ENCODE data around the gene KCNC4.

The KCNC4 gene

DNA sequence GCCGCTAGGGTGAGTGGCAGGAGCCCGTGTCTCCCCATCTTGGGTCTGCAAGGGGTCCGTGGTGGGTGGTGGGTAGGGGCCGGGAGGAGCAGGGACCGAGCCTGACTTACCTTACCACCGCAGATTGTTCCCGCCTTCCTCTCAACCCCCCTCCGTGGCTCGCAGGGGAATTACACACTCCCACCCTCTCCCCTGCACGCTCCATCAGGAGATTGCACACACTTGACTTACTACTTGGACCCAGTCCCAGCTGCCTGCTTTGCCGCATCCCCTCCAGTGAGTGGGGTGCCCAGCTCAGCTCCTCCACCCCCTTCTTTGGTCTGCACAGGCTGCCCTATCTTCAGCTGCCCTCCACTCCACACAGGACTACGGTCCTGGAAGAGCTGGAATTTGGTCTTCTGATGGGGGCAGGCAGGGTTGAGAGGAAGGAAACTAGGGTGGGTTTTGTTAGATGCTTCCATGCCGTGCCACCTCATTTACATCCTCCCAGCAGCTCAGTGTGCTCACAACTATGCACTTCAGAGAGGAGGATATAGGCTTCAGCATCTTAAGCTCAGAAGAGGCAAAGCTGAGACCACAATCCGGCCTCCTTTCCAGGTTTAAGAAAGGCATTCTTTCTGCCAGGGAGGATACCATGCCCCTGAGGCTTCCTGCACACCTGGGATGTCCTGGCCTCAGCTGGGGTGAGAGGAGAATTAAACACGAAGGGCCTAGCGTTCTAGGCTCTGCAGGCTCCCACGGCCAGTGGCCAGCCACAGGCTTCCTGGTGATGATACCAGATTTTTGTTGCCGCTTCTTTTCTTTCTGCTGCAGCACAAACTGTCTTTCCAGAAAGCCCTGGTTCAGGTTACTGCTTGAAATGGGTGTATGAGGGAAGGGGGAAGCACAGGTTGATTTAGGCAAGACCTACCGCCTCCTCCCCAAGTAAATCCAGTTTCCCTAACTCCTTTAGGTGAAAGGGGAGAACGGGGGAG lies 2.3 kb downstream of the KCNC4 start:
- DNase-seq: no peak

DNA sequence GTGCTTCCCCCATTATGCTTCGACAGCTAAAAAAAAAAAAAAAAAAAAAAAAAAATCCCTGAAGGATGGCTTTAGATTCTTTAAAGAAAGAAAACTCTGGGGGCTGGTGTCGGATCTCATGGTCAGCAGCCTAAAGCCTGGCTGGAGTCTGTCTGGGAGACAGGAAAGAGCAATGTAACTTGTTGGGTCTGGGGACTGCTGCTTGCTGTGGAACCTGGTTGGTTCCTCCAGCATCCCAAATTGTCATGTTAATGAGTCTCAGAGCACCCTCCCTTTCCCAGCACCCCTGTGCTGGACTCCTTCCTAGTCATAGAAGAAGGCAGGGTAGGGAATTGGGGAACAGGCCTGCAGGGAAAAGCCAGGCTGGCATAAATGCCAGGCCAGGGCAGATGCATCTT lies 3.0 kb downstream of the KCNC4 start:
- DNase-seq: no peak

DNA sequence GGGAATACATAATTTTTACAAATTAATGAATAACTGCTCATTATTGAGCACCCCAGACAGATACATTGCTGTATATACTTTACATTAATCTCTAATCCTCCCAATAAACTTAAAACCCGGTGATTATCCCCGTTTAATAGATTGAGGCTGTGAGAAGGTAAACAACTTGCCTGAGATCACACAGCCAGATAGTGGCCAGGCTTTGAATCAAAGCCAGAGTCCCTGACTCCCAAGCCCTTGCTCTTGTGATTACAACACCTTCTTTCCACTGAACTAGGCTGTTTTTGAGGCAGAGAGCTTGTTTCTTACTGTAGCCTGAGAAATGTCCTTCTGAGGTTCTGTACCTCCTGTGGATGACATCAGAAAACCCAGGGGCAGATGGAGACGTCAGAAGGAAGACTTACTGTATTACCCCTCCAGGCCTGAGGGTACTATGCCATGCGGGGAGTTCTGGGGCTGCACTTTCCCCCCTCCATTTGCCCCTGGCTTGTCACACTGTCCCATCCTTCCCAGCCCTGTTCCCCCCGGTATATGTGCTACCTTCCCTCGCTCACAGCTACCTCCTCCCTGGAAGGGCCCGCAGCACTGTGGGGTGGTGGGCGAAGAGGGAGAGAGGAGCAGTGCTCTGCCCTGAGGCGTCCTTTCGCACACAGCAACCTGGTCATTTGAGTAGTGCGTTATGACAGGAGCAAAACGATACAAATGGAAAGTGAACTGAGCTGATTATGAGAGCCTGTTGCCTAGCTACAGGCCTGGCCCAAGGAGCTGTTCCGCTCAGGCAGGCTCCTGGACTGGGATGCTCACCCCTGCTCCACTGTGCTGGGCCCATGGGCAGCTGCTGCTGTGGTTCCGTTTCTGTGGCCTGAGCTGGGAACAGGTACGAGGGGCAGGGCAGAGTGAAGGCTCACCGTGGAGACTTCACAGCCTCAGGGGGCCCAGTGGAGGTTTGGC lies 4.6 kb downstream of the KCNC4 start:
- DNase-seq: no peak

DNA sequence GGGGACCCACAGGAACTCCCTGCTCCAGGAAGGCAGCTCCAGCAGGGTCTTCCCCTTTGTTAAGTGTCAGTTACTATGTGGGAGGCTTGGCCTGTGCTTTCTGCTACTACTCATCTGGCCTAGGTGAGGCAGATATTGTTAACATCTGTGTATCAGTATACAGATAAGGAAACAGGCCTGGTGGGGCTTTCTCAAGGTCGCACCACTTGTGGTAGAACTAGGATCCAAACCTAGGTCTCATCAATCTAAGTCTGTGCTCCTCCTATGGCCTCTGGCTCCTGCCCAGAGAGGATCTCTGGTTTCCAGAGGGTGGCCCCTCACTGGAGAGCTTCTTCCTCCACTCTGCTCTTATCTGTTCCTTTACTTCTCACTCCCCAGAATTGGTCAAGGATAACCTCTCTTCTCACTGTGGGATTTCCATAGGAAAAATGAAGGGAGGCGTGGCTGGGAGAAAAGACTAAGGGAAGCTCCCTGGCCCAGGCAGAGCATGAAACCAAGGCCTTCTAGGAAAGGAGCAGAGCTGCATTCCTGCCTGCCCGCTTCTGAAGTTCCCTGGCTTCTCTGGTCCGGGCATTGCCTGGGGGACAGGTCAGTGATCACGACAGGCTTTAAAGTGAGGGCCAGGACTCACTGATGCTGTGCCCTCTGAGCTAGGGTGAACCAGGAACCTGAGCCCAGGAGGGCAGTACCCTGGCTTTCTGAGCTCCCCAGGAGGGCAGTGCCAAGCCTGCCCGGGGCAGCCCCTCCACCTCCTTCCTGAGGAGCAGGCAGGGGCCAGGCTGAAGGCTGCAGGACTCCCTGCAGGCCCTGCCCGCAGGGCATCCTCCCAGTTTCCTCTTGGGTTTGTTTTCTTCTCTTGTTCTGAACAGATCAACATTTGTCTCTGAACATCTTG lies 5.8 kb downstream of the KCNC4 start:
- no peak for DNase-seq

DNA sequence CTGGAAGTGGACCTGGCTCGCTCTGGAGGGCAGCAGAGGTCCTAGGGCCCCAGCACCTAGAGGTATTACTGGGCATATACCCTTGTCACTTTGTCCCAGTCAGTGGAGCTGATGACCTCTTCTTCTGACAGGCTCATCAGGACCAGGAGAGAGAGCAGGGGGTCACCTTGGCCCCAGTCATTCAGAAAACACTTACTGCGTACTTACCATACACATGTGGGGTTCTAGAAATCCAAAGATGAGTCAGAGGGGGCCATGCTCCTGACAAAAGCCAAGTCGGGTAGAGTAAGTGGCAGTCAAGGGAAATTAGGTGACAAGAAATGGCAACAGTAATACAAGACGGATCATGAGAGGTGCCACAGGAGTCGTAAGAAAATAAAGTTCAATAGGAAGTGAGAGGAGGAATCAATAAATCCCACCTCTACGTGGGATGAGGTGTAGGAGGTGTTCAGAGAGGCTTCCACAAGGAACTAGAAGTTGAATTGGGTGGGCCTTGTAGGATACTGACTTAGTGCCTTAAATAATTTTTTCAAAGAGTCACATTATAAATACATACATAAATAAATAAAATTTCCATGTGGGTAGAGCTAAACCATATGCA lies 6.8 kb downstream of the KCNC4 start:
- DNase-seq: no peak

DNA sequence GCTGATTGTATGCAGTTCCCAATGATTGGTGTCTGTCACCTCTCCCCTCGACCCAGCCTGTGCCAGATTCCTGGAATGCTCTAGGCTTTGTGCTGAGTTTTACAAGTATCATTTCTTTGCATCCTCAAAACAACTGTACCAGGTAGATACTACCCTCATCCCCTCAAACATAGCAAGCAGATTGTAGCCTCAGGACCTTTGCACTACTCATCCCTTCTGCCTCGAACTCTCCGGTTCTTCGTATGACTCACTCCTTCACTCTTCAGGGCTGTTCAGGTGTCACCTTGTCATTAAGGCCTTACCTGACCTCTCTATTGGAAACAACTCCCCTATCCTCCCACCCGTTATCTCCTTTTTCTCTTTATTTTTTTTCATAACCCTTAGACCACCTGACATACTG lies 8.0 kb downstream of the KCNC4 start:
- DNase-seq: no peak

DNA sequence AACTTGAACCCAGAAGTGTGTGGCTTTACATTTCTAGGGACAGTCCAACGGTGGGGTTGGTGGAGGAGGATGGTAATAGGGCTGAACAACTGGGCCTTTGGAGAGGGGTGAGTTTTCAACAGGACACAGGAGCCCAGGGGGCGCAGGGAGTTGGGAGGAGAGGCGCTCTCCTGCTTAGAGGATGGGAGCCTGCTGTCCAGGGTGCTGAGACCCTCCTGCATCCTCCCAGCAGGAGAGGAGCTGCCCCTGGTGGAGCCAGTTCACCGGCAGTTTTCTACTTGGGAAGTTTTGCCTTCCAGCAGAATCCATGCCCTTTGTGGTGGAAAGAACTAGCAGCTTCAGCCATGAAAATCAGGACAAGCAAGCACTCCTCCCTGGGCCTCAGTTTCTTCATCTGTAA lies 8.6 kb downstream of the KCNC4 start:
- no peak for DNase-seq

DNA sequence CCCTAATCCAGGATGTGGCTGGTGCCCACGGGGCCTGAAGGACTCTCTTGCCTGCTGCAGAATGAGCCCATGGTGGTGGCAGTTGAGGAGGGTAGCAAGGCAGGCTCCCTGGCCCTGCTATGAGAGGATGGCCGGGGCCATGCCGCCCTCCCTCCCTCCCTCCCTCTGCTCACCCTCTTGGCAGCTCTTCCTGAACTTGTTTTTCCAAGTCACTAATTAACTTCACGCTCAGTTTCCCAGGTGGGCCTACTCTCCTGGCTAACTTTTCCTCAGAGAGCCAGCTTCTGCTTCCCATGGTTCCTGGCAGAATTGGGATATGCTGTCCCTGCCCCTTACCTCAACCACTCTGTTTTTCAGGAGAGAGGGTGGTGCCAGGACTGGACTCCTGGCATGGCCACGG lies 10.2 kb downstream of the KCNC4 start:
- DNase-seq: no peak

DNA sequence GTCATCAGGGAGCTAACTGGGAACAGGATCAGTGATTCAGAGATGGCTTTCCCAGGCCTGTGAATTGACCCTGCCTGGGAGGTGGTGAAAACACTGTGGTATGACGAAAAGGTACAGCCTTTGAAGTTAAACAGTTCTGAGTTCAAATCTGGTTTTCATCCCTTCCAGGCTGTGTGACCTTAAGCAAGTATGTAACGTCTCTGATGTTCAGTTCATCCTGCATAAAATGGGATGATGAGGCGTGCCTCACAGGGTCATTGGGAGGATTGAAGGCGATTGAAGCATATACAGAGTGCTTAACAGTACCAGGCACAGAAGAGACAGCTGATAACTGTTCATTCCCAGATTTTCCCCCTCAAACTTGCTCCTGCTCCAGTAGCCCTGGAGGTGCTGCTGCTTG lies 11.0 kb downstream of the KCNC4 start:
- DNase-seq: no peak

DNA sequence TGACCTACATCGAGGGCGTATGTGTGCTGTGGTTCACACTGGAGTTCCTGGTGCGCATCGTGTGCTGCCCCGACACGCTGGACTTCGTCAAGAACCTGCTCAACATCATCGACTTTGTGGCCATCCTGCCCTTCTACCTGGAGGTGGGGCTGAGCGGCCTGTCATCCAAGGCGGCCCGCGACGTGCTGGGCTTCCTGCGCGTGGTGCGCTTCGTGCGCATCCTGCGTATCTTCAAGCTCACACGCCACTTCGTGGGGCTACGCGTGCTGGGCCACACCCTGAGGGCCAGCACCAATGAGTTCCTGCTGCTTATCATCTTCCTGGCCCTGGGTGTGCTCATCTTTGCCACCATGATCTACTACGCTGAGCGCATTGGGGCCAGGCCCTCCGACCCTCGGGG lies 13.0 kb downstream of the KCNC4 start:
- DNase-seq: no peak

DNA sequence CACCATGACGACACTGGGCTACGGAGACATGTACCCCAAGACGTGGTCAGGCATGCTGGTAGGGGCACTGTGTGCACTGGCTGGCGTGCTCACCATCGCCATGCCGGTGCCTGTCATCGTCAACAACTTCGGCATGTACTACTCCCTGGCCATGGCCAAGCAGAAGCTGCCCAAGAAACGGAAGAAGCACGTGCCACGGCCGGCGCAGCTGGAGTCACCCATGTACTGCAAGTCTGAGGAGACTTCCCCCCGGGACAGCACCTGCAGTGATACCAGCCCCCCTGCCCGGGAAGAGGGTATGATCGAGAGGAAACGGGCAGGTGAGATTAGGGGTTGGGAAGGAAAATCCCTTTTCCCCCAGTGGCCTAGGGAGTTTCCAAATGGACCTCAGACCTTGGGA lies 13.5 kb downstream of the KCNC4 start:
- no peak for DNase-seq

DNA sequence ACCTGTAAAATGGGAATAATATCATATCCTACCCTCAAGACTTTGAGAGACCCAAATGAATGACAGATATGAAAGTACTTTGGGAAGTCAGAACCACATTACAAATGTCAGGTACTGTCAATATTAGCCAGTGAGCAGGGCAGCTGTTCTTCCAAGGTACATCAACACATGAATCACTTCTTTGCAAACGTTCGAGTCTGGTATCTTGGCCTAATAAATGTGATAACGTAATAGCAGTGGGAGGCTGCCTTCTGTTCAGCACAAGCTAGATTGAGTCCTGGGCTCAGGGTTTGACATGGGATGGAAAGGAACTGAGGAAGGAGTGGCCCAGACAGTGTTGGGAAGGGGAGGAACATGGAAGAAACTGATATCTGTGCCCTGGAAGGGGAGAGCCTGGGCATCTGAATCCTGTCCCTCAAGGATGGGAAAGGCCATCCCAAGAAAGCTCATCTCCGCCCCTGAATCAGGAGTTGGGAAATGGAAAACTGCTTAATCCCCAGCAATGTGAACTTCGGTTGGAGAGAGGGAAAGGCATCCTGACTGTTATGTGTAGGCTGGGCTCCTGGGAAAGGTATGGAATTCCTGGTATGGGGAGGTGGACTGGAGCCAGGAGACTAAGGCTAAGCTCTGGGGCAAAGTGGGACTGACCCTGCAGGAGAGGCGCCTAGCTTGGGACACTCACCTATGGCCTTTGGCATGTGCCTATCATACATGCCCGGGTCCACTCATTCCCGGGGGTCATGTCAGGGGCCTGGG lies 14.3 kb downstream of the KCNC4 start:
- DNase-seq: no peak

DNA sequence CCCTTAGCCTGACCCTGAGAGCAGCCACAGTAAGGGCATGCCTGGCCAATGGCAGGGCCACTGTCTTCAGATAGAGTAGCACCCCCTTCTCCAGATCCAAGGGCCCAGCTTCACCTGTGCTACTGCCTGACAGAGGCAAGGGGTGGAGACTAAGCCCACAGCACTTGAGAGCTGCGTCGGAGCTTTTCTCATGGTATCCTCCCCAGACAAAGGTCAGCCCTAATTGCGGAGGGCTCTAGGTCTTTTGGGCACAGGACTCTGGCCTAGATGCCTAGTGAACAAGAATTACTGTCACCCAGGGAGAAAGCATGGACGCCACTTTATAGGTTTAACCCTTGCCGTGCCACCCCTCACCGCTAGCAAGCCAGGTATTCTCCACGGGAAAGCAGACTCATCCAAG lies 15.1 kb downstream of the KCNC4 start:
- no peak for DNase-seq

DNA sequence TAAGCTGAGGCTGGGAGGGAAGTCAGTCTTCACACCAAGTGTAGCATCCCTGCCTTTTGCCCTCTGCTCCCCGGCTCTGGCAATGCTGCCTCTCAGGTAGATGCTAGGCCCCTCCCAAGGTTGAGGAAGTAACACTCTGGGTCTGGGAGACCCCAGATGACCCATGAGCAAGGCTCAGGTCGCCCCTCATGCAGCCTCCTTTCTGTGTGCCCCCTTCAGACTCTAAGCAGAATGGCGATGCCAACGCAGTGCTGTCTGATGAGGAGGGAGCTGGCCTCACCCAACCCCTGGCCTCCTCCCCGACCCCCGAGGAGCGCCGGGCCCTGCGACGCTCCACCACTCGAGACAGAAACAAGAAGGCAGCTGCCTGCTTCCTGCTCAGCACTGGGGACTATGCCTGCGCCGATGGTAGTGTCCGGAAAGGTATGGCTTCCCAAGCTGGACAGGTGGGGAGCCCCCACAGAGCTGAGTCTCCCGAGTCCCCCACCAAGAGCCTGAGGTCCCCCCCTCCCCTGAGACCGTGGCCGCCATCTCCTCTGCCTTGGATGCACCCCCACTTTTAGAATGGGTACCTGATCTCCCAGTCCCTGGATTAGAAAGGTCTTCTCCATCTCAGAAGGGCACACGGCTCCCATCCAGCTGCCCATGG lies 15.8 kb downstream of the KCNC4 start:
- no peak for DNase-seq

DNA sequence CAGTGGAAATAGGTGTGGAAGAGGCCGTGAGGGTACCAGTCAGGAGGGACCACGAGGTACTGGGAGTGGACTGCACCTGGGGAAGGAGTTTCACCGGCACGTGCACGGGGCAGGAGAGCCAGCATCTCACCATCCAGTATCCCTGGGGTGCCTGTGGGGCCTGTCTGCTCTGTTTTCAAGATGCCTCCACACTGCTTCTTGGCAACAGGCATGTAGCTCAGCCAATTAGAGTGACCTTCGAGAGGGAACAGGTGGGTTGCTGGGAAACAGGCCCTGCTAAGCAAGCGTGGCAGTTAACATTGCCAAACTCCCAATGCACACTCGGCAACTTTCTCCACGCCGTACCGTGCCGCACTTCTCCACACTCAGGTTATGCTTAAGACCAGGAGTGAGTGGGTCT lies 17.7 kb downstream of the KCNC4 start:
- DNase-seq: no peak

DNA sequence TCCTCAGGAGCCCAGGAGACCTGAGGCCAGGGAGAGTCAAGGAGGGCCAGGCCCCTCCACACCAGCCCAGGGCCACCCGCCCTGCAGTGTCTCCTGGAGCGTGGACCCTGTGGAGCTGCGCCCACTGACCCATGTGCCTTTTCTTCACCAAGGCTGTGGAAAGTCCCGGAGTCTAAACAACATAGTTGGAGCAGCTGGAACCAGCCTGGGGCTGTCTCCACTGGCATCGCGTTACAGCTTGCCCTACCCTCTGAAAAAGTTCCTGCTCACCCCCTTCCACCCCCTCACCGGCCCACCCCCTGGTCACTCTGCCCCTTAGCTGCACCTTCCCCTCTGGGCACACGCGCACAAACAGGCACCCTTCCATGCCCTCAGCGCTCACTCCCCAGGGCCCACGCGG lies 18.3 kb downstream of the KCNC4 start:
- no peak for DNase-seq

DNA sequence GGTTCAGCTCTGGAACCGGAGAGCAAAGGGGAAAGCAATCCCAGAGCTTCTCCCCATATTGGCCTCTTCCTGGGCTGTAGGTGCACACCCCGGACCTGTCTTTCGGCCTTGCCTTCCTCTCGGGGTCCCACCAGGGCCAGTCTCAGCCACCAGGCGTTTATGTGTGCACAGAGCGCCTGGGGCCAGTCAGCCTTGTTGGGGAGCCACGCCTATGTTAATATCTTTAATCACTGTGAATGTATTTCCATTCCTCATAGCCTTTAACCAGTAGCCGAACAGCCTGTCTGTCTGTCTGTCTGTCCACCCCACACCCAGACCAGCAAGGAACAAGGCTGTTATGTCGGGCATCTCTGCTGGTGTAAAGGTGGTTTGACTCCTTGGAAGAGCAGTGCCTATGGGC lies 18.8 kb downstream of the KCNC4 start:
- no peak for DNase-seq

DNA sequence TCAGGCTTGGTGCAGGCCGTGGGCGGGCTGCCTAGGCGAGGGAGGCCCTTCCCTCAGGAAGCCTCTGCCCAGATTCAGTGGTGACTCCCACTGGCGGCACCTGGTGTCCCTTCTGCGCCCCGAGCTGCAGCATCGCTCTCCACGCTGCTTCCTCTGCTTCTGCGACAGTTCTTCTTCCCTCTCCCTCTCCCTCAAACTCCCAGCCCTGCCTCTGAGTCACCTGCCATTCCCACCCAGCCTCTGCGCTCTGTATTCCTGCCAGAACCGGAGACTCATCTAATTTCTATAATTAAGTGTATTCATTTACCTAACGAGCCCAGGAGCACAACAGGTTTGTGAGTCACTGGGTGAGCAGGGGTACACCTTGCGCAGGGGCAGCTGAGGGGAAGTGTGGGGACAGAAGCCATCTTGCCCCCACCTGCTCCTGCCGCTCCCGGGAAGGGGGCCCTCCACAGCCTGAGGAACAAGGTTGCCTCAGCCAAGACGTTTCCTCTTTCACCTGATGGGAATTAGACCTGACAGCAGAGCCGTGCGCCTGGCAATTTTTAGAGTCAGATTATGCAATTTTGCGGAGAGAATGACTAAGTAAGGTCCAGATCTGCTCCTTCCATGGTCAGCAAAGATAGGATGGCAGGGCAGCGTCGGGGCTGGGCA lies 19.4 kb downstream of the KCNC4 start:
- DNase-seq: no peak

DNA sequence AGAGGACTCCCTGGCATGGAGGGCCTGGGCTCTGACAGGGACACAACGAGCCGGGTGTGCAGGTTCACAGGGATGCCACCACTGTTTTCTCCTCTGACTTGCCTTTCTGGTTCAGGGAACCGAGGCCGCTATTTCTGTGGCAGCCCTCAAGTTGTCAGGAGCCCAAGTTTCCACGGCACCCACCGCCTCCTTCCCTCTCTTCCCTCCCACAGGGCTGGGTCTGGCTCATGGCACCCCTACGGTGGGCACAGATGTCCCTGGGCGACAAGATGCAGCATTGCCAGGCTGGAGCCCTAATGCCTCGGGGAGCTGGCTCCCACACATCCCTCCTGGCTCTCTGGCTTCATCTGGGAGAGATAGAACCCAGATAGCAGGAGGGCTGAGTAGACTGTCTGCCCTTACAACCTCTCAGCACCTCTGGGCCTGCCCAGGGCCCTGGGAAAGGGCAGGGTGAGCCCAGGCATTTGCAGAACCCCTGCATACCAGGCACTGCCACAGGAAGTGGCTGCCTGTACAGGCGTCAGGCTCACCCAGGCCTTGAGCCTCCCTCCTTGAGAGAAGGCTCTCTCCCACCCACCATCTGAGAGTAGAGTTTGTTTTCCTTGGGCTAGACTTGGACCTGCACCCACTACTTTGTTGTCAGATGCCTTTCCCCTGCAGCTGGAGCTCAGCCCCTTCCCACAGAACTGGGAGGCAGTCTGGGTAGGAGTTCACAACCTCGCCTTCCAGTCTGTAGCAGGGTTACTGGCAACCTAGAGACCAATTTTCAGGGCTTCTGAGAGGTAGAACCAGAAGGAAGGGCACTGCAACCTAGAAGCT lies 20.5 kb downstream of the KCNC4 start:
- no peak for DNase-seq

DNA sequence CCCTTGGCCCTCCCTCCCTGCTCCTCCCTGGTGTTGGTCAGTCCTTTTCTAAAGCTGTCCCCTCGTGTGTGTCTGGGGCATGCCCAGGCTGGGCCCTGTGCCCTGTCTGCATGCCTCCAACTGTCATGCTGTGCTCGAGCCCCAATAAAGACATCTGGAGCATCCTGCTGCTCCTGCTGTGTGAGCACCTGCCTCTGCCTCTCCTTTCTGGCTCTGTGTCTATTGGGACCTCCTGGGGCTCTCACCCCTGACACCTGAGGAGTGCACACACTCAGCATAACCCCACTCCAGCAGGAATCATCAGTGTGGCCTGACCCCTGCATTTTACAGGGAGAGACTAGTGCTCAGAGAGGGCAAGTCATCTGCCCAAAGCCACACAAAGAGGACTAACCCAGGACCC lies 23.7 kb downstream of the KCNC4 start:
- no peak for DNase-seq

Data from activated naive CD4-positive, alpha-beta T cell treated with Interleukin-2 at 50 U/mL for 16 hours (primary cell).